Measurements from ENCODE around the gene CACNA1A.

Gene CACNA1A

DNA sequence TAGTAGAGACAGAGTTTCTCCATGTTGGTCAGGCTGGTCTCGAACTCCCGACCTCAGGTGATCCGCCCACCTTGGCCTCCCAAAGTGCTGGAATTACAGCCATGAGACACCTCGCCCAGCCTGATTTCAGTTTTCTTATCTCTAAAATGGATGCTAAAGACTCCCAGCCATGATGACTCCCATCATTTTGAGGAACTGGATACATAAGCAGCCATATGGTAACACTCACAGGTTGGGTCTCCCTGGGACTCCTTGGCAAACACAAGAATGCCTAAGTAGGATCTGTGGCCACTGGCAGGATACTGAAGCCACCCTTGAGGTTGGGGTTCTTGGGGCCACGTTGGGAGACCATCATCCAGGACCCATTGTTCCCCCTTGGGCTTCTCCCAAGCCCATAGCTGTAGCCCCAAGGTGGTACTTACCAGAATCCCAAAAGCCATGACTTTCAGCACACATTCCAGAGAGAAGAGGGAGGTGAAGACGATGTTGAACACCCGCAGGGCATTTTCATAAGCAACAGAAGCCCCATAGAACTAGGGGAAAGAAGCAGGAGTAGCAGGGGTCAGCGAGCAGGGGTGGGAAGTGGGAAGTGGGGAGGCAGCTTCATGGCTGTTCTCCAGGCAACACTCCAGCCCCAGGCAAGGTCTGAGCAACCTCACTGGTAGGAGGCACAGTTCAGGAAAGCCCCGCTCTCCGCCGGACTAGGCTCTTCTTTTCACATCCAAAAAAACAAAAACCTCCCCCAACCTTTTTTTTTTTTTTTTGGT is 253.5 kb downstream of the CACNA1A start:
- peaks cover 7% of the 10 kb centered on the region for H3K9me3 ChIP-seq (ENCODE audit: control insufficient read depth, low read length)
- H2BK120ac ChIP-seq (ENCODE audit: low read depth, low read length), result no peak overlapping the region
- no peak overlapping the region for H3K9ac ChIP-seq (ENCODE audit: low read length)
- H3K14ac ChIP-seq (ENCODE audit: low read length in 2 of 2), result peak overlapping the region in 1 of 2 experiments; percentile 11
- H3K27ac ChIP-seq (ENCODE audit: low read length, poor library complexity, severe bottlenecking), result no peak overlapping the region
- no peaks in the 10 kb centered on the region for H3K4me1 ChIP-seq (ENCODE audit: control insufficient read depth, insufficient read depth, low read depth, low read length)
- 87% methylated on average over 9 of the region's 11 CpGs for WGBS
- H3K18ac ChIP-seq (ENCODE audit: low read depth in 1 of 2, low read length in 2 of 2), result no peak overlapping the region
- H3K4me3 ChIP-seq (ENCODE audit: insufficient read depth in 1 of 2, low read depth in 1 of 2, low read length in 2 of 2), result no peak overlapping the region
- H2BK5ac ChIP-seq (ENCODE audit: low read depth, low read length, poor library complexity, severe bottlenecking), result no peak overlapping the region
- H3K79me1 ChIP-seq (replicated peaks; ENCODE audit: low read length, poor library complexity, severe bottlenecking), result no peaks in the 10 kb centered on the region
- no peak overlapping the region for H2AFZ ChIP-seq (ENCODE audit: low read depth, low read length)
- no peak overlapping the region for H2BK12ac ChIP-seq (ENCODE audit: low read length in 2 of 2)
- no peak overlapping the region for H2AK5ac ChIP-seq (ENCODE audit: low read length, severe bottlenecking)
- H4K8ac ChIP-seq (ENCODE audit: low read length), result no peak overlapping the region
- no peak overlapping the region for H3K4ac ChIP-seq (ENCODE audit: low read depth in 1 of 2, low read length in 2 of 2)
- H2BK15ac ChIP-seq (ENCODE audit: low read depth, poor library complexity, severe bottlenecking), result no peak overlapping the region
- H3K23ac ChIP-seq (ENCODE audit: low read length in 2 of 2), result no peak overlapping the region
- no peak overlapping the region for H3K4me2 ChIP-seq (ENCODE audit: low read length, poor library complexity, severe bottlenecking)
- peaks cover 0 to 38% of the 10 kb centered on the region in 2 experiments for H3K36me3 ChIP-seq (ENCODE audit: control insufficient read depth in 1 of 2, insufficient read depth in 2 of 2, low read depth in 1 of 2, low read length in 2 of 2)
- no peak for DNase-seq
- H3K27me3 ChIP-seq (ENCODE audit: control insufficient read depth in 1 of 2, insufficient read depth in 1 of 2, low read length in 2 of 2), result peaks cover 0 to 8% of the 10 kb centered on the region in 2 experiments
- H4K91ac ChIP-seq (ENCODE audit: low read length), result no peak overlapping the region

DNA sequence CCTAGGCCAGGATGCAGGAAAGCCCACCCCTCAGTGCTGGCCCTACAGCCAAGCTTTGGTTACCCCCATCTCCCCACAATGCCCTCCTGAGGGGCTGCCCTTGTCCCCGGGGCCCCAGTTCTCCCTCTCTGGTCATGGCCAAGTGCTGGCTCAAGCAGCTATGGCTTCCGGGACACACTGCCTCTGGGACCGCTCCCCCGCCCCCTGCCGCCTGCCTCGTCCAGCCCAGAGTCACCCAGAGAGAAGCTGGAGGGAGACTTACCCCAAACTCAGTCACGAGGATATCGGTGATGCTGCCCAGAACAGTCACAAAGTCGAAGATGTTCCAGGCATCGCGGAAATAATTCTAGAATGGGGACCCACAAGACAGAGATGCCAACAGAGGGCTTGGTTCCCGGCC is 261.4 kb downstream of the CACNA1A start:
- Histone ChIP-seq H2AK5ac (ENCODE audit: low read length, severe bottlenecking) (no peak overlapping the region), H2BK12ac (ENCODE audit: low read length in 2 of 2) (no peak overlapping the region), H3K4me1 (ENCODE audit: control insufficient read depth, insufficient read depth, low read depth, low read length) (peaks cover 3% of the 10 kb centered on the region), H3K23ac (ENCODE audit: low read length in 2 of 2) (no peak overlapping the region), H3K9ac (ENCODE audit: low read length) (no peak overlapping the region), H2AFZ (ENCODE audit: low read depth, low read length) (no peak overlapping the region), H3K9me3 (ENCODE audit: control insufficient read depth, low read length) (no peaks in the 10 kb centered on the region), H3K79me1 (replicated peaks; ENCODE audit: low read length, poor library complexity, severe bottlenecking) (no peaks in the 10 kb centered on the region), H3K14ac (ENCODE audit: low read length in 2 of 2) (no peak overlapping the region), H3K27me3 (ENCODE audit: control insufficient read depth in 1 of 2, insufficient read depth in 1 of 2, low read length in 2 of 2) (no peaks in the 10 kb centered on the region), H2BK15ac (ENCODE audit: low read depth, poor library complexity, severe bottlenecking) (no peak overlapping the region), H2BK5ac (ENCODE audit: low read depth, low read length, poor library complexity, severe bottlenecking) (no peak overlapping the region), H2BK120ac (ENCODE audit: low read depth, low read length) (no peak overlapping the region), H3K4me2 (ENCODE audit: low read length, poor library complexity, severe bottlenecking) (no peak overlapping the region), H3K4ac (ENCODE audit: low read depth in 1 of 2, low read length in 2 of 2) (no peak overlapping the region), H3K4me3 (ENCODE audit: insufficient read depth in 1 of 2, low read depth in 1 of 2, low read length in 2 of 2) (no peak overlapping the region), H4K91ac (ENCODE audit: low read length) (no peak overlapping the region), H3K18ac (ENCODE audit: low read depth in 1 of 2, low read length in 2 of 2) (no peak overlapping the region), H3K36me3 (ENCODE audit: control insufficient read depth in 1 of 2, insufficient read depth in 2 of 2, low read depth in 1 of 2, low read length in 2 of 2) (peaks cover 0 to 22% of the 10 kb centered on the region in 2 experiments), H3K27ac (ENCODE audit: low read length, poor library complexity, severe bottlenecking) (no peak overlapping the region), H4K8ac (ENCODE audit: low read length) (no peak overlapping the region)
- DNase-seq, result no peak
- WGBS, result 88% methylated on average over 12 of the region's 12 CpGs

DNA sequence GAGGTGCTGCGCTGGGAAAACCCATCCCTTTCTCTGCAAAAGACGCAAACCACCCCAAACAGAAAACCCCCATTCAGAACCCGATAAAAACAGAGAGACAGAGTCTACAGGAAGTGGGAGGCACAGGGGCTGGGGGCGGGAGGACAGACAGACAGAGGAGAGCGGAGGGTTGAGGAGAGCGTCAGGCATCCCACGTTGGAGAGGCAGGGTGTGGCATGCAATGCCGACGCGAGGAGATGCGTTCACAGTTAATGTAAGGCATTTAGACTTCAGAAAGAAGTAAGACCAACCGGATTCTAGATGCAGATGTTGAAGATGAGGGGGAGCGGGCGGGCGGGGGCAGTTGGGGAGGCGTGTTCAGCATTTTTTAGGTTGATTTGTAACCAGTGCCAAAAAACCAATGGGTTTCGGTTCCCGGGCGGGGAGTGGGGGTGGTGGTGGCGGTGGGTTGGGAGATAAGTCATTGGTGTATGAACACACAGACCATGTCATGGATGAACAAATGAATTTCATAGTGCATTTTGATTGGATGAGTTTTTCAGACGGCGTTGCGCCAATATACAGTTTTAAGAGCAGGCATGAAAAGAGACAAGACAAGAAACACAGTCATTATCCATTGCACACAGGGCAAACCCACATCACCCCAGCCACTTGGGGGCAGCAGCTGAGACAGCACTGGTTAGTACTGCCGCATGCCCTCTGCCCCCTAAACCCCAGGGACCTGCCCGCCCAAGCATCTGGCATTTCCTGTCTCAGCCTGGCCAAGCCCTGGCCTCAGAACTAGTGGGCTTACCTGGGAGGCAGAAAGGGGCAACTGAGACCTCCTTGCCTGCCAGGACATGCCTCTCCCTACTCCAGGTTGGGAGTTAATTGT is 264.8 kb downstream of the CACNA1A start:
- H4K8ac ChIP-seq (ENCODE audit: low read length), result no peak overlapping the region
- DNase-seq, result no peak
- peaks cover 3% of the 10 kb centered on the region for H3K4me1 ChIP-seq (ENCODE audit: control insufficient read depth, insufficient read depth, low read depth, low read length)
- H2BK15ac ChIP-seq (ENCODE audit: low read depth, poor library complexity, severe bottlenecking), result no peak overlapping the region
- H3K4ac ChIP-seq (ENCODE audit: low read depth in 1 of 2, low read length in 2 of 2), result no peak overlapping the region
- H3K9me3 ChIP-seq (ENCODE audit: control insufficient read depth, low read length), result no peaks in the 10 kb centered on the region
- H2BK120ac ChIP-seq (ENCODE audit: low read depth, low read length), result no peak overlapping the region
- no peaks in the 10 kb centered on the region for H3K79me1 ChIP-seq (replicated peaks; ENCODE audit: low read length, poor library complexity, severe bottlenecking)
- no peak overlapping the region for H2BK5ac ChIP-seq (ENCODE audit: low read depth, low read length, poor library complexity, severe bottlenecking)
- no peak overlapping the region for H2AK5ac ChIP-seq (ENCODE audit: low read length, severe bottlenecking)
- no peak overlapping the region for H2AFZ ChIP-seq (ENCODE audit: low read depth, low read length)
- H3K23ac ChIP-seq (ENCODE audit: low read length in 2 of 2), result no peak overlapping the region
- no peak overlapping the region for H3K4me2 ChIP-seq (ENCODE audit: low read length, poor library complexity, severe bottlenecking)
- H3K27me3 ChIP-seq (ENCODE audit: control insufficient read depth in 1 of 2, insufficient read depth in 1 of 2, low read length in 2 of 2), result peaks cover 0 to 8% of the 10 kb centered on the region in 2 experiments
- H3K14ac ChIP-seq (ENCODE audit: low read length in 2 of 2), result no peak overlapping the region
- H4K91ac ChIP-seq (ENCODE audit: low read length), result no peak overlapping the region
- H3K9ac ChIP-seq (ENCODE audit: low read length), result no peak overlapping the region
- H2BK12ac ChIP-seq (ENCODE audit: low read length in 2 of 2), result no peak overlapping the region
- no peak overlapping the region for H3K27ac ChIP-seq (ENCODE audit: low read length, poor library complexity, severe bottlenecking)
- no peak overlapping the region for H3K4me3 ChIP-seq (ENCODE audit: insufficient read depth in 1 of 2, low read depth in 1 of 2, low read length in 2 of 2)
- WGBS, result 78% methylated on average over 23 of the region's 25 CpGs
- peaks cover 0 to 12% of the 10 kb centered on the region in 2 experiments for H3K36me3 ChIP-seq (ENCODE audit: control insufficient read depth in 1 of 2, insufficient read depth in 2 of 2, low read depth in 1 of 2, low read length in 2 of 2)
- no peak overlapping the region for H3K18ac ChIP-seq (ENCODE audit: low read depth in 1 of 2, low read length in 2 of 2)

Data from mesenchymal stem cell (in vitro differentiated cells and primary cell).